GM19438 (cell line): ENCODE results near the gene STARD4.
A peak's percentile ranks its signal among the peaks of the same experiment; 100 is the strongest.

Source experiments
- ATAC-seq: cut with Tn5 transposase; IDR thresholded peaks from one replicate; pipeline ENCODE4 v1.9.1; 2021; ENCODE audit warnings: low read depth; ENCODE audit not compliant: unreplicated experiment

Gene STARD4

GRCh38 chr5:111530298-111530740, 18.0 kb upstream of the STARD4 start:
- peak; percentile 90 for ATAC-seq

DNA sequence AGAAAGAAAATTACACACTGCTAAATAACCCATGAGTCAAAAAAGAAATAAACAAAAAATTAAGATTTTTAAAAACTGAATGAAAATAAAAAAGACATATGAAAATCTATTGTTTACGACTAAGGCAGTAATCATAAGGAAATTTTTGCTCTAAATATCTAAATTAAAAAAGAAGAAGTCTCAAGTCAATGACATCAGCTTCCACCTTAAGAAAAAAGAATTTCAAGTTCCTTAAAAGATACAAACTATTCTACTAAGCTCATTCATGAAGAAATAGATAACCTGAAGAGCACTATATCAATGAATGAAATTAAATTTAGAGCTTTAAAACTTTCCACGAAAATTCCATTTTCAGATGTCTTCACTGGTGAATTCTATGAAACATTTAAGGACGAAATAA, 15.7 kb upstream of the STARD4 start:
- no peak for ATAC-seq

GRCh38 chr5:111520908-111521307, 8.6 kb upstream of the STARD4 start:
- ATAC-seq = no peak

- ATAC-seq = no peak
Measured at GRCh38 chr5:111518777-111519176, 6.4 kb upstream of the STARD4 start.

GRCh38 chr5:111517853-111518501, 5.6 kb upstream of the STARD4 start:
- ATAC-seq = no peak

DNA sequence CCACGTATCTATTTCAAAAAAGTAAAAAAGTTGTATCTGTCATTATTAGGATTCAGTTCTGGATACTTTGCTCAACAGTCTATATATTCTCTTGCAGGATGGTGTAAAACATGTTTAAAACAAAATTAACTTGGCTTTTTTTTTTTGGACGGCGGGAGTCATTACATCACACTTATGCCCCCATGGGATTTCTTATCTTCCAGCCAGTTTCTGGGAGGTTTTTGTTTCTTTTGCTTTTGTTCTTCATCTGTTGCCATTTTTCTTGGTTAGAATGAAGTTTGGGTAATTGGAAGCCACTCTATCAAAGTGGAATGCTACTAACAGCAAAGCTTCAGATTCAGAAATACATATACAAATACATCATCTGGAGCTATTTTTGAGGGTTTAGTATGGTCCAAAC, 1.8 kb upstream of the STARD4 start:
- ATAC-seq = no peak

- no peak for ATAC-seq
Measured at GRCh38 chr5:111513131-111513520, 791 bp upstream of the STARD4 start.

GRCh38 chr5:111511831-111512374, 432 bp downstream of the STARD4 start:
- ATAC-seq = peak; percentile 28

DNA sequence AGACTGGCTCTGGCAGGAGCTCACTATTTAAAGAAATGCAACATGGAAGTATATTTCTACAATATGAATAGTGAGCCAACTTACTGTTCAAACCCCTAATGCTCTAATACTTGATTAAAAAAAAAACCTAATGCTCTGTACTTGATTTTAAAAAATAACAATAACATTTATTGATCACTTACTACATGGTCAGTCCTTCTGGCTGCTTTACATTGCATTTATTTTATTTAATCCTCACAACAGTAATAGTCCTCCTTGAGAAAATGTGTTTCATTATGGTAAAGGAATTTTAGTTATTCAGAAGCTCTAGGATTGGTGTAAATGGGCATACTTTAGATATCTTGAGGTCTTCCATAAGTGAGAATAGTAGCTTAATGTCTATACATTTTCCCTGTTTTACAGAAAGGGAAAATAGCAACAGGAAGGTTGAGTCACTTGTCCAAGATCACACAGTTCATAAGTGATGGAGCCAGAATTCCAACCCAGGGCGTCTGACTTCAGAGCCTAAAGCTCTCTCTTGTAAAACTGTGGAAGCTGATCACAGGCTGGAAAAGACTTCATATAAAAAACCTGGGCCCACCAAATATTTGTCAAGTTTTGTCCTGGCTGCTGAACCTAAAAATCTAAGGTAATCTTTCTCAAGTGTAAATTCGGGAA, 1.0 kb downstream of the STARD4 start:
- ATAC-seq = no peak

- no peak for ATAC-seq
Measured at GRCh38 chr5:111509119-111509518, 3.2 kb downstream of the STARD4 start.

DNA sequence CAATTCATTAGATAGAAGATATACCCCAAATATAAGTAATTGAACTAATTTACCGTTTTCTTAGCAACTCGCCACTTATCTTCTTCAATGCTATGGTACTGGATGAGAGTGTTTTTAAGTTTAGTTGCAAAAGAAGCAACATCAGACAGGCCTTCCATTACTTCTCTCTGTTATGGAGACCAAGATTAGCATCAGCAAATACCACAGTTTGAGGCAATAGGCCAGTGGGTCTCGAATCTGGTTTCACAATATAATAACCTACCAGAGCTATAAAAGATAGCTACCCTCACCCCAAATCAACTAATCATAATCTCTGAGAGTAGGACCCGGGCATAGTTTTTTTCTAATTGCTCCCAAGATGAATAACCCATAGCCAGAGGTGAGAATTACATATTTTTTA, 5.1 kb downstream of the STARD4 start:
- ATAC-seq = no peak

DNA sequence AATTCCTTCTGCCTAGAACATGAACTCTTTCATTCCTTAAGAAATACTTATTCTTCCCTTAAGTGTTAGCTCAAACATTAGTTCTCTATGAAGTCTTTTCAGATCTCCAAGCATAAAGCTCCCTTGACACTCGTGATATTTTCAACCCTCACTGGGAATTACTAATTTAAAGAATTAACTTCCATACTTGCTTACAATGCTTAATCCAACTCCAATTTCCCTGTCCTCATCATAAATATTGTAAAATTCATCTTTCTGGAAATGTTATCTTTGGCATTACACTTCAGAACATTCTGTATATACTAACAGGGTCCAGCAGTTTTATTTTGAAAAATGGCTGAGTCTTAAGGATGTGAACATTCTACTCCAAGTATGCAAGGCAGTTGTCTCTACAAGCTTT, 7.2 kb downstream of the STARD4 start:
- no peak for ATAC-seq

- no peak for ATAC-seq
Measured at GRCh38 chr5:111502956-111503355, 9.4 kb downstream of the STARD4 start.

GRCh38 chr5:111498346-111498745, 14.0 kb downstream of the STARD4 start:
- no peak for ATAC-seq

GRCh38 chr5:111495159-111495558, 17.2 kb downstream of the STARD4 start:
- no peak for ATAC-seq

- no peak for ATAC-seq
Measured at GRCh38 chr5:111494355-111494999, 17.9 kb downstream of the STARD4 start.

- ATAC-seq = no peak
Measured at GRCh38 chr5:111493031-111493430, 19.3 kb downstream of the STARD4 start.

DNA sequence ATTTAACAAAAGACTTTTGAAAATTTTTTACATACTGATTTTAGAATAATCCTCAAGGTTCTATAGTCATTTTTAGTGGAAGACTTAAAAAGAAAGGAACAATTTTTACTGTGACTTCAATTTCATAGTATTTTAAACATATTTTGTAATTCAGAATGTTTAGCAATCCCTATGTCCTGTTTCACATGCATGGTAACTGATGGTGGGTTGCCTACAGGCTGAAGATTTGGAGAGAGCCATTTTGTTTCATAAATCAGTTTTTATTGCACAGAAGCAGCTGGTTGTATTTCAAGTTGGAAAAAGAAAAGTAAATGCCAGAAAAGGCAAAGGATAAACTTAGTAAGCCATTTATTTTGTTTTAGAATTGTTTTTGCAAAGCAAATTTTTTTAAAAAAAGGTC, 24.0 kb downstream of the STARD4 start:
- no peak for ATAC-seq

DNA sequence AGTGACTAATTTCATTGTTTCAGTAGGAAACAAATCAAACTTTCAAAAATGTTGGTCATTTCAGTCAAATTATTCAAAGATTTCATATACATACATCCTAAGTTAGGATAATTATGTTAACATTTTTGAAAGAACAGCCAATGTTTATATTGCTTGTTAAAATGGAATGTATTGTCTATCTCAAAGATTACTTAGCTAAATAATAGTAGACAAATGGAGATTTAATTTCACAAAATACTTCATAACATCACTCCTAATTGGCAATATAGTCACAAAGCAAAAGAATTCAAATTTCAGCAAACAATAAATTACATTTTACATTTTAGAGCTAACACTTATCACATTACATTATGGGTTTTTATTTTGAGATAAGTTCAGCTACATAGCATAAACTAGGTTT, 25.4 kb downstream of the STARD4 start:
- no peak for ATAC-seq

GRCh38 chr5:111486055-111486454, 26.3 kb downstream of the STARD4 start:
- no peak for ATAC-seq

DNA sequence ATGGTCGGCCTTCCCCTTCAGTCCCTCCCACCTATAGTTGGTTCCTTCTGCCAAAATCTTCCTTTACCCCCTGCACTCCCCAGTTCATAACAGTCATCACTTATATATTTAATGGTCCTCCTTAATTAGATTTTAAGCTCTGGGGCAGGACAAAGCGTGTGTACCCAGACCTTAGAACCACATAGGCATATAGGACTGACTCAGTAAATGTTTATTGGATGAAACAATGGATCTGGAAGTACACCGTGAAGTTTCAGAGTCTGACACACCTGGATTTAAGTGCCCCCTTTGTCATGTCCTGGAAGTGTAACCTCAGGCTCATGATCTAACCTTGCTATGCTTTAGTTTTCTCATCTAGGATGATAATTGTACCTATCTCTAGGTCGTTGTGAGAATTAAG, 32.0 kb downstream of the STARD4 start:
- no peak for ATAC-seq

- no peak for ATAC-seq
Measured at GRCh38 chr5:111478898-111479297, 33.4 kb downstream of the STARD4 start.
